GM12878 (cell line): Measurements from ENCODE around the gene SLC1A5. TPM values are rescaled to one million over a fixed set of nuclear protein-coding genes. Genes with fewer than 3 reads are reported as not detected.

Experiments
- BMI1 ChIP-seq: fragments of 450-650 bp; IDR thresholded peaks from 2 replicates; pipeline ENCODE4 v1.6.1; 2016; ENCODE audit warnings: mild to moderate bottlenecking, moderate library complexity, borderline replicate concordance
- ETV6 ChIP-seq, 2 experiments: fragments of 450-650 bp in 1 of 2; IDR thresholded peaks in 1 of 2; conservative IDR thresholded peaks in 1 of 2; 2 replicates each; pipeline ENCODE4 v1.6.1; 2014; ENCODE audit warnings: antibody characterized with exemption in 1 of 2, borderline replicate concordance in 1 of 2, low read depth in 1 of 2, mild to moderate bottlenecking in 1 of 2, moderate library complexity in 1 of 2
- EZH2 ChIP-seq: IDR thresholded peaks from 2 replicates; pipeline ENCODE4 v1.6.1; 2012; ENCODE audit warnings: low read depth, mild to moderate bottlenecking, control low read depth, inconsistent platforms, low read length, borderline replicate concordance; ENCODE audit not compliant: control insufficient read depth
- FOXM1 ChIP-seq: IDR thresholded peaks from 2 replicates; pipeline ENCODE4 v1.6.1; 2012; ENCODE audit warnings: low read depth, mild to moderate bottlenecking, inconsistent platforms, low read length, moderate library complexity
- HCFC1 ChIP-seq: fragments of 150-350 bp; IDR thresholded peaks from 2 replicates; pipeline ENCODE4 v1.6.1; 2014; ENCODE audit warnings: low read length
- IKZF1 ChIP-seq: fragments of 450-650 bp; conservative IDR thresholded peaks from 2 replicates; pipeline ENCODE4 v1.6.1; 2017; ENCODE audit warnings: antibody characterized with exemption, mild to moderate bottlenecking
- IKZF2 ChIP-seq, 2 experiments: fragments of 450-650 bp; IDR thresholded peaks; 2 replicates each; pipeline ENCODE4 v1.6.1; 2017; ENCODE audit warnings: mild to moderate bottlenecking in 2 of 2, moderate library complexity in 2 of 2
- JUNB ChIP-seq: IDR thresholded peaks from 2 replicates; pipeline ENCODE4 v1.6.1; 2016; ENCODE audit warnings: antibody characterized with exemption, mild to moderate bottlenecking
- KLF5 ChIP-seq: fragments of 450-650 bp; IDR thresholded peaks from 2 replicates; pipeline ENCODE4 v1.6.1; 2014; ENCODE audit warnings: mild to moderate bottlenecking; ENCODE audit not compliant: partially characterized antibody
- LARP7 ChIP-seq: fragments of 450-650 bp; IDR thresholded peaks from 2 replicates; pipeline ENCODE4 v1.6.1; 2017; ENCODE audit warnings: mild to moderate bottlenecking
- MEF2A ChIP-seq: IDR thresholded peaks from 2 replicates; pipeline ENCODE4 v1.6.1; 2011; ENCODE audit warnings: low read depth, mild to moderate bottlenecking, low read length, moderate library complexity; ENCODE audit not compliant: insufficient read depth
- NBN ChIP-seq: fragments of 450-650 bp; IDR thresholded peaks from 2 replicates; pipeline ENCODE4 v1.6.1; 2016
- NR2F1 ChIP-seq: fragments of 450-650 bp; conservative IDR thresholded peaks from 2 replicates; pipeline ENCODE4 v1.6.1; 2017; ENCODE audit warnings: mild to moderate bottlenecking
- PAX8 ChIP-seq: fragments of 450-650 bp; IDR thresholded peaks from 2 replicates; pipeline ENCODE4 v1.6.1; 2017; ENCODE audit warnings: mild to moderate bottlenecking, moderate library complexity
- POLR2A ChIP-seq: IDR thresholded peaks from 2 replicates; pipeline ENCODE4 v1.6.1; 2011; ENCODE audit warnings: low read depth, mild to moderate bottlenecking, low read length
- POU2F2 ChIP-seq: IDR thresholded peaks from 3 replicates; pipeline ENCODE4 v1.6.1; 2011; ENCODE audit warnings: low read depth, mild to moderate bottlenecking, low read length, borderline replicate concordance
- RAD21 ChIP-seq: IDR thresholded peaks from 2 replicates; pipeline ENCODE4 v1.6.1; 2011; ENCODE audit warnings: mild to moderate bottlenecking, low read depth, low read length, moderate library complexity; ENCODE audit not compliant: insufficient read depth
- SMAD1 ChIP-seq: fragments of 450-650 bp; IDR thresholded peaks from 2 replicates; pipeline ENCODE4 v1.6.1; 2018; ENCODE audit warnings: mild to moderate bottlenecking, low read depth; ENCODE audit not compliant: partially characterized antibody
- SP1 ChIP-seq: IDR thresholded peaks from one replicate; pipeline ENCODE4 v1.6.1; 2011; ENCODE audit warnings: low read depth, low read length
- SPI1 ChIP-seq: IDR thresholded peaks from 2 replicates; pipeline ENCODE4 v1.6.1; 2011; ENCODE audit warnings: low read depth, mild to moderate bottlenecking, low read length, moderate library complexity, borderline replicate concordance; ENCODE audit not compliant: insufficient read depth
- SREBF2 ChIP-seq: IDR thresholded peaks from 2 replicates; pipeline ENCODE4 v1.6.1; 2012; ENCODE audit warnings: mild to moderate bottlenecking, low read length
- STAT1 ChIP-seq: fragments of 450-650 bp; conservative IDR thresholded peaks from 2 replicates; pipeline ENCODE4 v1.6.1; 2014; ENCODE audit warnings: antibody characterized with exemption, mild to moderate bottlenecking
- TCF12 ChIP-seq: IDR thresholded peaks from 2 replicates; pipeline ENCODE4 v1.6.1; 2011; ENCODE audit warnings: low read depth, mild to moderate bottlenecking, low read length
- TCF3 ChIP-seq: IDR thresholded peaks from 2 replicates; pipeline ENCODE4 v1.6.1; 2012; ENCODE audit warnings: low read depth, mild to moderate bottlenecking, low read length, borderline replicate concordance; ENCODE audit not compliant: insufficient read depth
- ZBED1 ChIP-seq: IDR thresholded peaks from 2 replicates; pipeline ENCODE4 v1.6.1; 2016; ENCODE audit warnings: borderline replicate concordance
- ZNF622 ChIP-seq: fragments of 450-650 bp; IDR thresholded peaks from 2 replicates; pipeline ENCODE4 v1.6.1; 2017; ENCODE audit warnings: mild to moderate bottlenecking, inconsistent platforms
- polyA plus RNA-seq, 11 experiments: library from polyadenylated mRNA; depleted of rRNA in 4 of 11; unstranded in 6 of 11; stranded (reverse) in 5 of 11; fragments of >200 nt; fragmentation: Nextera tagmentation in 4 of 11; fragmentation: Illumina TruSeq in 1 of 11; extraction: Ambion mirVana in 4 of 11; extraction: Trizol in 1 of 11; gene quantifications; 1 replicate in 1 of 11; 2 replicates in 10 of 11; pipeline versions ENCODE4 v1.2.1 to v1.2.3, GENCODE V29; 2011 to 2016; ENCODE audit warnings: inconsistent platforms in 2 of 11, missing spikeins in 2 of 11, low read depth in 1 of 11
- total RNA-seq, 4 experiments: library from RNA; depleted of rRNA in 3 of 4; stranded (reverse); fragments of >200 nt in 3 of 4; fragmentation: Illumina TruSeq in 1 of 4; extraction: Trizol in 1 of 4; gene quantifications; 2 replicates each; pipeline versions ENCODE4 v1.2.1 to v1.2.3, GENCODE V29; 2013 to 2021
- TF ChIP-seq, protein P1 (sequence below): IDR thresholded peaks from 2 replicates; pipeline ENCODE4 v1.6.1; 2011; ENCODE audit warnings: mild to moderate bottlenecking, low read depth, low read length, moderate library complexity; ENCODE audit not compliant: insufficient replicate concordance
- TF ChIP-seq, protein P2 (sequence below): fragments of 450-650 bp; IDR thresholded peaks from 2 replicates; pipeline ENCODE4 v1.6.1; 2016; ENCODE audit warnings: mild to moderate bottlenecking
- TF ChIP-seq, protein P3 (sequence below): fragments of 450-650 bp; IDR thresholded peaks from 2 replicates; pipeline ENCODE4 v1.6.1; 2014; ENCODE audit warnings: mild to moderate bottlenecking

SLC1A5 gene
- total and polyA plus RNA-seq, 10 of the 15 experiments (the other 5 are each of a cell fraction or from before 2014, with no cell fraction given) = 9.1 to 129 (median 60.9) TPM

DNA sequence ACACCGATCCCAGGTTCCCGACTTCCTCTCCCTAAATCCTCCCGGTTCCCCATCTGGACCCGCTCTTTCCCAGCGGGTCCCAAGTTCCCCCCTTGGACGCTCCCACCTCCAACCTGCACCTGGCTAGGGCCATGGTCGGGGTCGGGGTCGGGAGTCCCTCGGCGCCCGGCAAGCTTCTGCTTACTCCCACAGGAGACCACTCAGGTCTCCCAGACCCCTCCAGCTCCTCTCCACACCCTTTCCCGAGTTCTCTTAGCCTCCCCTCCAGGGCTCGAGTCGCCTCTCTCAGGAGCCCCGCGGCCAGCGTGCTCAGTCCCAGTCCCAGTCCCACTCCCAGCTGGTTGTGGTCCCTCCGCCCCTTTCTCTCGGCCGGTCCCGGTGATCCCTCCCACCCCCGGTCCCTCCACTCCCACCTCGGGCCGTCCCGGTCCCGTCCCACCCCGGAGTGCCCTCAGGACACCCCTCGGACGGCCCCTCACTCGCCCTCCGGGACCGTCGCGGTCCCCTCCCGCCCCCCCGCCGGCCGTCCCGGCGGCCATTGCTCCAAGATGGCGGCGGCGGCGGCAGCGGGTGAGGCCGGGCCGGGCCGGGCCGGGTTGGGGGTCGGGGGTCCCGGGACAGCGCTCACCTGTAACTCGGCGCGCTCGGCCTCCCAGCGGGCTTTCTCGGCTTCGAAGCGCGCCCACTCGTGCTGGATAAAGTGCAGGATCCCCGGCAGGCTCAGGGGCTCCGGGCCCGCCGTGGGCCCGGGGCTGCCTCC lies 42.7 kb downstream of the SLC1A5 start, which contains the start of gene FKRP (continued):
- TF ChIP-seq, protein P1, sequence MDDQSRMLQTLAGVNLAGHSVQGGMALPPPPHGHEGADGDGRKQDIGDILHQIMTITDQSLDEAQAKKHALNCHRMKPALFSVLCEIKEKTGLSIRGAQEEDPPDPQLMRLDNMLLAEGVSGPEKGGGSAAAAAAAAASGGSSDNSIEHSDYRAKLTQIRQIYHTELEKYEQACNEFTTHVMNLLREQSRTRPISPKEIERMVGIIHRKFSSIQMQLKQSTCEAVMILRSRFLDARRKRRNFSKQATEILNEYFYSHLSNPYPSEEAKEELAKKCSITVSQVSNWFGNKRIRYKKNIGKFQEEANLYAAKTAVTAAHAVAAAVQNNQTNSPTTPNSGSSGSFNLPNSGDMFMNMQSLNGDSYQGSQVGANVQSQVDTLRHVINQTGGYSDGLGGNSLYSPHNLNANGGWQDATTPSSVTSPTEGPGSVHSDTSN = no peak
- no peak for TF ChIP-seq TCF12
- TF ChIP-seq, protein P2, sequence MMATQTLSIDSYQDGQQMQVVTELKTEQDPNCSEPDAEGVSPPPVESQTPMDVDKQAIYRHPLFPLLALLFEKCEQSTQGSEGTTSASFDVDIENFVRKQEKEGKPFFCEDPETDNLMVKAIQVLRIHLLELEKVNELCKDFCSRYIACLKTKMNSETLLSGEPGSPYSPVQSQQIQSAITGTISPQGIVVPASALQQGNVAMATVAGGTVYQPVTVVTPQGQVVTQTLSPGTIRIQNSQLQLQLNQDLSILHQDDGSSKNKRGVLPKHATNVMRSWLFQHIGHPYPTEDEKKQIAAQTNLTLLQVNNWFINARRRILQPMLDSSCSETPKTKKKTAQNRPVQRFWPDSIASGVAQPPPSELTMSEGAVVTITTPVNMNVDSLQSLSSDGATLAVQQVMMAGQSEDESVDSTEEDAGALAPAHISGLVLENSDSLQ = no peak
- TF ChIP-seq POLR2A = peak; percentile 66
- TF ChIP-seq SREBF2 = no peak
- TF ChIP-seq SMAD1 = no peak
- no peak; the same call in 1 of the 2 replicates for TF ChIP-seq NR2F1
- peak; percentile 21 for TF ChIP-seq LARP7
- TF ChIP-seq PAX8 = no peak
- no peak for TF ChIP-seq ZBED1
- no peak for TF ChIP-seq JUNB
- TF ChIP-seq IKZF2 (IDR thresholded peaks at IDR 0.05) = peak; percentile 20 to 51; a peak in 2 of 4 replicates
- no peak for TF ChIP-seq SPI1
- no peak for TF ChIP-seq ZNF622
- TF ChIP-seq KLF5 = no peak
- TF ChIP-seq RAD21 = no peak
- TF ChIP-seq, protein P3, sequence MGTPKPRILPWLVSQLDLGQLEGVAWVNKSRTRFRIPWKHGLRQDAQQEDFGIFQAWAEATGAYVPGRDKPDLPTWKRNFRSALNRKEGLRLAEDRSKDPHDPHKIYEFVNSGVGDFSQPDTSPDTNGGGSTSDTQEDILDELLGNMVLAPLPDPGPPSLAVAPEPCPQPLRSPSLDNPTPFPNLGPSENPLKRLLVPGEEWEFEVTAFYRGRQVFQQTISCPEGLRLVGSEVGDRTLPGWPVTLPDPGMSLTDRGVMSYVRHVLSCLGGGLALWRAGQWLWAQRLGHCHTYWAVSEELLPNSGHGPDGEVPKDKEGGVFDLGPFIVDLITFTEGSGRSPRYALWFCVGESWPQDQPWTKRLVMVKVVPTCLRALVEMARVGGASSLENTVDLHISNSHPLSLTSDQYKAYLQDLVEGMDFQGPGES = no peak
- no peak for TF ChIP-seq BMI1
- no peak for TF ChIP-seq TCF3
- no peak for TF ChIP-seq POU2F2
- no peak for TF ChIP-seq STAT1
- no peak for TF ChIP-seq EZH2
- no peak for TF ChIP-seq FOXM1
- TF ChIP-seq HCFC1 = no peak
- TF ChIP-seq NBN = 0 out of 2 replicates have a peak, but pooled peaks have one; percentile 27
- no peak for TF ChIP-seq ETV6 (conservative IDR thresholded peaks at IDR 0.05 in 1 of 2, IDR thresholded peaks at IDR 0.05 in 1 of 2; ENCODE audit: borderline replicate concordance in 1 of 2, low read depth in 1 of 2)
- TF ChIP-seq IKZF1 = no peak; the same call in 1 of the 2 replicates
- no peak for TF ChIP-seq SP1
- no peak for TF ChIP-seq MEF2A
